Measurements from ENCODE around the gene TCOF1. TPM values are rescaled to one million over a fixed set of nuclear protein-coding genes. Genes with fewer than 3 reads are reported as not detected.
A peak's percentile ranks its signal among the peaks of the same experiment; 100 is the strongest.

Gene TCOF1
- total RNA-seq, 2 donors from 2014 or later, result 17.5 to 18.1 TPM

GRCh38 chr5:150431574-150431973, 74.1 kb downstream of the TCOF1 start:
- H3K27me3 ChIP-seq, result no peaks in the 10 kb centered on the region
- H3K9me3 ChIP-seq, result no peaks in the 10 kb centered on the region
- no peak for DNase-seq (ENCODE audit: low spot score)
- H3K36me3 ChIP-seq, result no peaks in the 10 kb centered on the region
- H3K4me3 ChIP-seq, result no peak overlapping the region
- no peaks in the 10 kb centered on the region for H3K4me1 ChIP-seq
- TF ChIP-seq CTCF (IDR thresholded peaks at IDR 0.05), result no peak
- no peak overlapping the region for H3K27ac ChIP-seq

- Histone ChIP-seq H3K36me3 (no peaks in the 10 kb centered on the region), H3K27ac (no peak overlapping the region), H3K4me3 (no peak overlapping the region), H3K4me1 (no peaks in the 10 kb centered on the region), H3K27me3 (no peaks in the 10 kb centered on the region), H3K9me3 (no peaks in the 10 kb centered on the region)
- no peak for DNase-seq (ENCODE audit: low spot score)
- no peak for TF ChIP-seq CTCF (IDR thresholded peaks at IDR 0.05)
Observed at GRCh38 chr5:150434464-150434863, 77.0 kb downstream of the TCOF1 start.

- DNase-seq (ENCODE audit: low spot score), result peak; percentile 90
- Histone ChIP-seq H3K27me3 (no peaks in the 10 kb centered on the region), H3K4me1 (peaks cover 0 to 3% of the 10 kb centered on the region in 2 donors), H3K9me3 (no peaks in the 10 kb centered on the region), H3K27ac (no peak overlapping the region), H3K36me3 (no peaks in the 10 kb centered on the region), H3K4me3 (no peak overlapping the region)
- peak; percentile 84 to 94 for TF ChIP-seq CTCF (IDR thresholded peaks at IDR 0.05)
Observed at GRCh38 chr5:150436141-150436680, 78.7 kb downstream of the TCOF1 start.

GRCh38 chr5:150438873-150439546, 81.5 kb downstream of the TCOF1 start:
- Histone ChIP-seq H3K27me3 (no peaks in the 10 kb centered on the region), H3K4me3 (no peak overlapping the region), H3K27ac (no peak overlapping the region), H3K4me1 (peaks cover 0 to 19% of the 10 kb centered on the region in 2 donors), H3K36me3 (peaks cover 9% of the 10 kb centered on the region), H3K9me3 (no peaks in the 10 kb centered on the region)
- DNase-seq (ENCODE audit: low spot score), result no peak
- peak; percentile 13 to 53 for TF ChIP-seq CTCF (IDR thresholded peaks at IDR 0.05)

- Histone ChIP-seq H3K4me1 (peaks cover 0 to 19% of the 10 kb centered on the region in 2 donors), H3K36me3 (peaks cover 31% of the 10 kb centered on the region), H3K27me3 (no peaks in the 10 kb centered on the region), H3K27ac (peak overlapping the region; percentile 36 to 57), H3K4me3 (no peak overlapping the region), H3K9me3 (no peaks in the 10 kb centered on the region)
- no peak for TF ChIP-seq CTCF (IDR thresholded peaks at IDR 0.05)
- DNase-seq (ENCODE audit: low spot score), result no peak
Observed at GRCh38 chr5:150440948-150441812, 83.7 kb downstream of the TCOF1 start.

Measured in right atrium auricular region (tissue), 2 donors.